Common myeloid progenitor, CD34-positive (primary cell): Measurements from ENCODE around the gene VWA3A.
"Not testable (repeated sequence)": the region's sequence is repeated elsewhere in the genome, so short reads cannot be mapped to it uniquely, and the experiment has no call there.

Experiments
- CTCF ChIA-PET: fragments of 350-600 bp; sonication (Branson Sonifier 250); formaldehyde crosslinking; loops from one replicate; lab custom pipeline; 2021; ENCODE audit warnings: antibody characterized with exemption; lab: Charles Lee
- POLR2A ChIA-PET: fragments of 350-600 bp; sonication (Branson Sonifier 250); formaldehyde crosslinking; loops from one replicate; lab custom pipeline; 2021; ENCODE audit warnings: antibody characterized with exemption; lab: Charles Lee
- DNase-seq, 3 donors: peaks; one replicate each; pipeline versions ENCODE4 v3.0.0 to v3.0.0-alpha.2; 2013
- H3K27ac ChIP-seq, 2 experiments: 1 replicate in 1 of 2; 2 replicates in 1 of 2; pipeline ENCODE4 v1.7.0; 2013; ENCODE audit warnings: inconsistent platforms in 2 of 2, low read length in 2 of 2, mild to moderate bottlenecking in 2 of 2, low read depth in 1 of 2, moderate library complexity in 1 of 2; ENCODE audit not compliant: severe bottlenecking in 2 of 2, insufficient read depth in 1 of 2, poor library complexity in 1 of 2
- H3K27me3 ChIP-seq, 5 experiments: replicated peaks in 2 of 5; 1 replicate in 3 of 5; 2 replicates in 2 of 5; pipeline versions ENCODE4 v1.6.1 to v1.7.0; 2013; ENCODE audit warnings: low read length in 4 of 5, mild to moderate bottlenecking in 2 of 5, moderate library complexity in 2 of 5, inconsistent platforms in 1 of 5; ENCODE audit not compliant: insufficient read depth in 5 of 5, control insufficient read depth in 4 of 5
- H3K36me3 ChIP-seq, 4 experiments: 1 replicate in 2 of 4; 2 replicates in 2 of 4; pipeline versions ENCODE4 v1.6.1 to v1.7.0; 2013; ENCODE audit warnings: low read length in 3 of 4, control low read depth in 1 of 4, mild to moderate bottlenecking in 1 of 4; ENCODE audit not compliant: control insufficient read depth in 4 of 4, insufficient read depth in 4 of 4
- H3K4me1 ChIP-seq, 4 experiments: 1 replicate in 3 of 4; 2 replicates in 1 of 4; pipeline versions ENCODE4 v1.6.1 to v1.7.1; 2013; ENCODE audit warnings: low read length in 3 of 4, mild to moderate bottlenecking in 3 of 4, control low read depth in 1 of 4, inconsistent platforms in 1 of 4, moderate library complexity in 1 of 4; ENCODE audit not compliant: control insufficient read depth in 4 of 4, insufficient read depth in 4 of 4; ENCODE audit errors: control extremely low read depth in 1 of 4
- H3K4me3 ChIP-seq, 7 experiments: 1 replicate in 4 of 7; 2 replicates in 3 of 7; pipeline versions ENCODE4 v1.5.1 to v1.7.0; 2013; ENCODE audit warnings: mild to moderate bottlenecking in 7 of 7, low read length in 6 of 7, moderate library complexity in 6 of 7, inconsistent platforms in 2 of 7, low read depth in 2 of 7, control low read depth in 1 of 7; ENCODE audit not compliant: insufficient read depth in 4 of 7, control insufficient read depth in 1 of 7; ENCODE audit errors: extremely low read depth in 1 of 7
- H3K9me3 ChIP-seq, 5 experiments: 1 replicate in 4 of 5; 2 replicates in 1 of 5; pipeline versions ENCODE4 v1.6.1 to v1.7.1; 2013; ENCODE audit warnings: low read length in 4 of 5, mild to moderate bottlenecking in 2 of 5, inconsistent platforms in 1 of 5, low read depth in 1 of 5, moderate library complexity in 1 of 5; ENCODE audit not compliant: control insufficient read depth in 4 of 5, insufficient read depth in 2 of 5; ENCODE audit errors: control extremely low read depth in 1 of 5
- WGBS: methylation state at CpG from one replicate; pipeline ENCODE4 v1.1.5; 2013; ENCODE audit not compliant: insufficient coverage; 5-methylcytosine and 5-hydroxymethylcytosine counted together

The VWA3A gene

GRCh38 chr16:22144520-22144919, 52.2 kb downstream of the VWA3A start:
- Histone ChIP-seq H3K27ac (no peak overlapping the region), H3K27me3 (peaks cover 0 to 4% (median 0%) of the 10 kb centered on the region in 5 experiments), H3K4me3 (no peak overlapping the region), H3K9me3 (no peaks in the 10 kb centered on the region), H3K4me1 (no peaks in the 10 kb centered on the region), H3K36me3 (no peaks in the 10 kb centered on the region)
- ChIA-PET CTCF (interaction anchor here (1.4 kb wide), 1 partner anchor 9 kb away, joined by 4 read pairs; no protein-coding TSS in a partner anchor), POLR2A (no interaction called here)
- DNase-seq: no peak
- WGBS: 98% methylated on average over 6 of the region's 6 CpGs

GRCh38 chr16:22147853-22148252, 55.5 kb downstream of the VWA3A start:
- 97% methylated on average over 6 of the region's 9 CpGs for WGBS
- Histone ChIP-seq H3K27me3 (peaks cover 0 to 4% (median 0%) of the 10 kb centered on the region in 5 experiments), H3K4me1 (no peaks in the 10 kb centered on the region), H3K27ac (no peak overlapping the region), H3K4me3 (no peak overlapping the region), H3K36me3 (no peaks in the 10 kb centered on the region), H3K9me3 (no peaks in the 10 kb centered on the region)
- POLR2A ChIA-PET: no interaction called here
- CTCF ChIA-PET: no interaction called here
- DNase-seq: no peak

- Histone ChIP-seq H3K36me3 (no peaks in the 10 kb centered on the region), H3K27me3 (no peaks in the 10 kb centered on the region), H3K9me3 (no peaks in the 10 kb centered on the region), H3K27ac (no peak overlapping the region), H3K4me3 (no peak overlapping the region), H3K4me1 (no peaks in the 10 kb centered on the region)
- POLR2A ChIA-PET: no interaction called here
- 93% methylated on average over 2 of the region's 7 CpGs for WGBS
- CTCF ChIA-PET: no interaction called here
- no peak for DNase-seq
Observed at GRCh38 chr16:22151246-22151998, 59.1 kb downstream of the VWA3A start.

- DNase-seq: no peak
- no peaks in the 10 kb centered on the region for H3K36me3 ChIP-seq
- H3K9me3 ChIP-seq: no peaks in the 10 kb centered on the region
- 95% methylated on average over 11 of the region's 11 CpGs for WGBS
- no peak overlapping the region for H3K4me3 ChIP-seq
- no peaks in the 10 kb centered on the region for H3K4me1 ChIP-seq
- no peak overlapping the region for H3K27ac ChIP-seq
- ChIA-PET POLR2A (no interaction called here), CTCF (interaction anchor here (1.8 kb wide), 1 partner anchor 29 kb away, joined by 3 read pairs; no protein-coding TSS in a partner anchor)
- H3K27me3 ChIP-seq: no peaks in the 10 kb centered on the region
Observed at GRCh38 chr16:22152316-22152715, 60.0 kb downstream of the VWA3A start.

- H3K4me3 ChIP-seq, H3K36me3 ChIP-seq, POLR2A ChIA-PET, H3K27ac ChIP-seq, H3K27me3 ChIP-seq, H3K4me1 ChIP-seq, H3K9me3 ChIP-seq: not testable (repeated sequence)
- peak in 1 of 3 donors; percentile 2 for DNase-seq
- CTCF ChIA-PET: interaction anchor here (1.2 to 1.8 kb wide), 3 partner anchors 9 to 35 kb away, joined by 3 to 4 read pairs (median 4); no protein-coding TSS in a partner anchor
- 100% methylated on average over 4 of the region's 7 CpGs for WGBS
Observed at GRCh38 chr16:22153078-22153477, 60.7 kb downstream of the VWA3A start.

GRCh38 chr16:22161401-22161800, 69.1 kb downstream of the VWA3A start:
- POLR2A ChIA-PET: no interaction called here
- CTCF ChIA-PET: interaction anchor here (1.1 kb wide), 1 partner anchor 28 kb away, joined by 3 read pairs; no protein-coding TSS in a partner anchor

GRCh38 chr16:22161999-22162655, 69.8 kb downstream of the VWA3A start, which contains the start of gene SDR42E2:
TSS of gene SDR42E2 (plus strand) at chr16:22162506. CDS start at chr16:22165583, 3,077 bp downstream.
- 2% methylated on average over 33 of the region's 40 CpGs for WGBS
- peaks cover 2 to 16% (median 9%) of the 10 kb centered on the region in 5 experiments for H3K27me3 ChIP-seq
- DNase-seq: peak; percentile 21 to 45 (median 25)
- ChIA-PET CTCF (interaction anchor here (1.1 kb wide), 1 partner anchor 27 kb away, joined by 3 read pairs; no protein-coding TSS in a partner anchor), POLR2A (no interaction called here)
- peaks cover 0 to 7% (median 3%) of the 10 kb centered on the region in 4 experiments for H3K4me1 ChIP-seq
- H3K36me3 ChIP-seq: no peaks in the 10 kb centered on the region
- peak within 1 kb of the TSS in 5 of 7 experiments; percentile 32 to 60 (median 44) for H3K4me3 ChIP-seq
- H3K9me3 ChIP-seq: peaks cover 0 to 3% (median 0%) of the 10 kb centered on the region in 5 experiments
- no peak within 1 kb of the TSS for H3K27ac ChIP-seq

More at GRCh38 chr16:22161401-22161800, 69.1 kb downstream of the VWA3A start:
- Histone ChIP-seq H3K27ac (no peak overlapping the region), H3K4me1 (peaks cover 0 to 7% (median 3%) of the 10 kb centered on the region in 4 experiments), H3K4me3 (no peak overlapping the region), H3K27me3 (peaks cover 2 to 16% (median 9%) of the 10 kb centered on the region in 5 experiments), H3K9me3 (peaks cover 0 to 3% (median 0%) of the 10 kb centered on the region in 5 experiments), H3K36me3 (no peaks in the 10 kb centered on the region)
- DNase-seq: no peak
